ENCODE results near the gene ASB15. TPM values are rescaled to one million over a fixed set of nuclear protein-coding genes. Genes with fewer than 3 reads are reported as not detected.

The ASB15 gene
- total and polyA plus RNA-seq, 3 donors from 2014 or later, result 1.1 to 5.7 (median 2.4) TPM

DNA sequence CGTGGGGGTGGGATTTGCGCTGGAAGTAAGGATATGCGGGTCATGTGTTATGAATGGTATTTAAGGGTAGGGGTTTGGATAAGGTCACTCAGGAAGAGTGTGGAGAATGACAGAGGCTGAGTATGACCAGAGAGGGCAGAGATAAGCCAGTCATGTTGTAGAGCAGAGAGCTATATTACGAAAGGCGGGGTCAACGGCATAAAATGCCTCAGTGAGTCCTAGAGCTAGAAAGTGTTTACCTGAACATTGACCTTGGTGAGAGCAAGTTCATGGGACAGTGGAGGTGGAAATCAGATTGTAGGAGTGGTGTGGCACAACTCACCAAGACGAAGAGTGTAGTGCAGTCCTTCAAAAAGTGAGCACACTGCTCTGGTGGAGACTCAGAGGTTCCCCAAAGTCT lies 67.9 kb downstream of the ASB15 start:
- TF ChIP-seq POLR2A (IDR thresholded peaks at IDR 0.05) (no peak), CTCF (IDR thresholded peaks at IDR 0.05) (no peak)
- Histone ChIP-seq H3K27ac (no peak overlapping the region), H3K9me3 (no peaks in the 10 kb centered on the region), H3K4me3 (no peak overlapping the region), H3K36me3 (ENCODE audit: low read depth, missing control alignments) (no peaks in the 10 kb centered on the region), H3K4me1 (no peaks in the 10 kb centered on the region), H3K27me3 (no peaks in the 10 kb centered on the region)
- intact Hi-C loops (cut with DNase I; ENCODE audit: low total_unique reads), result no loop called here
- 86 to 92% methylated on average over 7 of the region's 7 CpGs for WGBS, 2 donors
- DNase-seq, result no peak

DNA sequence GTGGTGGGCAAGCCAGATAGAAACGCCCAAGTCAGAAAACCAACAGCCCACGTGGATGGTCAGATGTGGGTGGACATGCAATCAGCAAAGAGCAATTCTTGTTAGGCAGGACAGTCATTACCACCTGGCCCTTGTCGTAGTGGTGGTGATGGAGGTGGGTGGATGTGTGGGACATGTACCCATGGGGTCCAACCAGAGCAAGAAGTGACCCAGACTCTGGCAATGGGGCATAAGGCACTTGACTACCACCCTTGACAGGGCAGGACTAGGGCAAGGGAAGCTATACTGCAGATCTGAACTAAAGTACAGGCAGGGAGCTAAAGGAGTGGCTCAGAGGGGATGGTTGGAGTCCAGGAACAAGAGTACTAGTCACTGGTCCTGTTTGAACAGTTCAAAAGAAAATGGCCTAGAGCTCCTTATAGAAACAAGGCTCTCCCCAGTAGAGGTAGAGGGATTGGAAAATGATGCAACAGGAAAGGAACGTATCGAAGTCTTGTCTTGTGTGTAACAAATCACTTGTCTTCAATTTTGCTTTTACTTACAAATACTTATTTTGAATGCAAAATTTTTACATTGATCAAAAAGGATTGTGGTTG lies 71.6 kb downstream of the ASB15 start:
- no peaks in the 10 kb centered on the region for H3K27me3 ChIP-seq
- WGBS, 2 donors, result 81 to 91% methylated on average over 4 to 5 of the region's 5 CpGs
- TF ChIP-seq CTCF (IDR thresholded peaks at IDR 0.05) (no peak), POLR2A (IDR thresholded peaks at IDR 0.05) (no peak)
- no peak for DNase-seq
- H3K4me3 ChIP-seq, result no peak overlapping the region
- intact Hi-C loops (cut with DNase I; ENCODE audit: low total_unique reads), result no loop called here
- H3K4me1 ChIP-seq, result no peaks in the 10 kb centered on the region
- no peak overlapping the region for H3K27ac ChIP-seq
- no peaks in the 10 kb centered on the region for H3K36me3 ChIP-seq (ENCODE audit: low read depth, missing control alignments)
- no peaks in the 10 kb centered on the region for H3K9me3 ChIP-seq

DNA sequence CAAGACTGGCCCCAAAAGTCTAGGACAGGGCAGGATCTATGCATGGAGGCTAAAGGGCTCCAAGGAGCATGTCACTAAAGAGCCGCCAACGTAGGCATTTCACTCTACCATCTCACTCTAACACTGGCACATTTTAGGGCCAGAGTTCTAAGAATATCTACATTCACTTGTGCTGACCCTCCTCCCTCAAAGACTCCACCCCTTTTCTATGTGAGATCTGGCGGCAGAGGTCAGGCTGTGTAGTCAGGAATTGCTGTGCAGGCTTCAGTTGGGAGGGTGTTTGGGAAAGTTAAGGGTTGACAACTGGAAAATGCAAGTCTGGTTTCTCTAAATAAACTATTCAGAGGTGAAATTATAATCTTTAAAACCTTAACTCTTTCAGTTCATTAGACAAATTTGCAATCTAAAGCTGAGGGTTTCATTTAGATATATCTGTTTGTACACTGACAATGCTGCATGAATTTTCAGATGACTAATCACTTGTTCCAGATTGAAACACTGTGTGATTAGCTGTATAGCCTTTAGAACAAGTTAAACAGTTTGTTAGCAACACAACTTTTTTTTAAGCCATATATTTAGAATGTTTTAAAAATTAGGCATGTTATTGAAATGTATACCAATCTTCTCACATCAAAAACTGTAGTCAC lies 72.3 kb downstream of the ASB15 start:
- intact Hi-C loops (cut with DNase I; ENCODE audit: low total_unique reads), result no loop called here
- 74 to 80% methylated on average over 3 of the region's 3 CpGs for WGBS, 2 donors
- Histone ChIP-seq H3K27ac (no peak overlapping the region), H3K27me3 (no peaks in the 10 kb centered on the region), H3K4me3 (no peak overlapping the region), H3K4me1 (no peaks in the 10 kb centered on the region), H3K9me3 (no peaks in the 10 kb centered on the region), H3K36me3 (ENCODE audit: low read depth, missing control alignments) (no peaks in the 10 kb centered on the region)
- DNase-seq, result no peak
- TF ChIP-seq POLR2A (IDR thresholded peaks at IDR 0.05) (no peak), CTCF (IDR thresholded peaks at IDR 0.05) (no peak)

- TF ChIP-seq POLR2A (IDR thresholded peaks at IDR 0.05) (no peak), CTCF (IDR thresholded peaks at IDR 0.05) (no peak)
- Histone ChIP-seq H3K4me1 (no peaks in the 10 kb centered on the region), H3K4me3 (no peak overlapping the region), H3K27me3 (no peaks in the 10 kb centered on the region), H3K27ac (no peak overlapping the region), H3K9me3 (no peaks in the 10 kb centered on the region), H3K36me3 (ENCODE audit: low read depth, missing control alignments) (no peaks in the 10 kb centered on the region)
- 29 to 41% methylated on average over 2 of the region's 2 CpGs for WGBS, 2 donors
- DNase-seq, result no peak
- intact Hi-C loops (cut with DNase I; ENCODE audit: low total_unique reads), result no loop called here
These were observed 73.0 kb downstream of the ASB15 start for GRCh38 chr7:123674399-123675180.
